Measurements from ENCODE around the gene IL18BP. TPM values are rescaled to one million over a fixed set of nuclear protein-coding genes. Genes with fewer than 3 reads are reported as not detected.

The IL18BP gene
- total and polyA plus RNA-seq, 2 donors (not counting 1 experiment from before 2014, with no cell fraction given): 25.9 to 37.3 TPM

DNA sequence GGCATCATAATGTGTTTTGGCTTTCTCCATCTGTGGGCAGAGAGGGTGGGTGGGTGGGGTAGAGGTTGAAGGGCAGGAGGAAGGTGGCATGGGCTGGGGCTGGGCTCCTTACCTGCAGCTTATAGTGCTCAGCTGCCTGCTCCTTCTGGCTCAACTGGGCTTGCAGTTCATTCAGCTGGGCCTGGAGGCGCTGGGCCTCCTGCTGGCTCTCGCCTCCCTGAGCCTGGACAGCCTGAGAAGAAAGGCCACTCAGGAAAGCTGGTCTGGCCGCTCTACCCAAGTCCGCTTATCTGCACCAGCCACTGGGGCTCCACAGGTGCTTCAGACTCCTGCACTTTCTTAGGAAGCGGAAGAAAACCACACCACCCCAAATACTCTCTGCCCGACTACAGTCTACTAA is 10.4 kb downstream of the IL18BP start:
- CTCF ChIA-PET: interaction anchor here (1.0 to 1.4 kb wide), 4 partner anchors 16 to 44 kb away, joined by 3 to 5 read pairs (median 4); no protein-coding TSS in a partner anchor
- Histone ChIP-seq H3K4me1 (ENCODE audit: control insufficient read depth in 2 of 2, insufficient read depth in 2 of 2, low read length in 2 of 2) (no peaks in the 10 kb centered on the region), H2AFZ (ENCODE audit: insufficient read depth, low read depth, low read length, poor library complexity, severe bottlenecking) (no peak overlapping the region), H3K9me3 (ENCODE audit: control extremely low read depth in 1 of 3, control insufficient read depth in 2 of 3, insufficient read depth in 1 of 3, low read length in 2 of 3) (no peaks in the 10 kb centered on the region), H3K9ac (ENCODE audit: low read length) (no peak overlapping the region), H3K27ac (ENCODE audit: low read length in 2 of 2) (no peak overlapping the region), H3K36me3 (replicated peaks in 1 of 2; ENCODE audit: control extremely low read depth in 1 of 2, control insufficient read depth in 1 of 2, extremely low read depth in 1 of 2, insufficient read depth in 2 of 2, low read length in 1 of 2) (peaks cover 3 to 99% of the 10 kb centered on the region in 2 experiments), H3K27me3 (replicated peaks in 1 of 4; ENCODE audit: control extremely low read depth in 1 of 4, control insufficient read depth in 3 of 4, insufficient read depth in 4 of 4, low read length in 3 of 4) (no peaks in the 10 kb centered on the region), H4K20me1 (ENCODE audit: control insufficient read depth, insufficient read depth, low read length, poor library complexity, severe bottlenecking) (peaks cover 51% of the 10 kb centered on the region), H3K4me3 (ENCODE audit: control extremely low read depth in 1 of 5, extremely low read depth in 1 of 5, insufficient read depth in 1 of 5, low read depth in 2 of 5, low read length in 4 of 5) (no peak overlapping the region), H3K4me2 (replicated peaks; ENCODE audit: low read depth, low read length, poor library complexity, severe bottlenecking) (no peak overlapping the region), H3K79me2 (ENCODE audit: control insufficient read depth, insufficient read depth, low read length) (peaks cover 4% of the 10 kb centered on the region)
- WGBS (ENCODE audit: insufficient coverage): 96% methylated on average over 6 of the region's 6 CpGs
- POLR2A ChIA-PET: no interaction called here
- no peak overlapping the region for H3K4me3 Mint-ChIP-seq
- TF ChIP-seq EZH2 (IDR thresholded peaks at IDR 0.05; ENCODE audit: borderline replicate concordance, insufficient read depth, low read depth, low read length, poor library complexity, severe bottlenecking): no peak
- TF ChIP-seq, protein P1, sequence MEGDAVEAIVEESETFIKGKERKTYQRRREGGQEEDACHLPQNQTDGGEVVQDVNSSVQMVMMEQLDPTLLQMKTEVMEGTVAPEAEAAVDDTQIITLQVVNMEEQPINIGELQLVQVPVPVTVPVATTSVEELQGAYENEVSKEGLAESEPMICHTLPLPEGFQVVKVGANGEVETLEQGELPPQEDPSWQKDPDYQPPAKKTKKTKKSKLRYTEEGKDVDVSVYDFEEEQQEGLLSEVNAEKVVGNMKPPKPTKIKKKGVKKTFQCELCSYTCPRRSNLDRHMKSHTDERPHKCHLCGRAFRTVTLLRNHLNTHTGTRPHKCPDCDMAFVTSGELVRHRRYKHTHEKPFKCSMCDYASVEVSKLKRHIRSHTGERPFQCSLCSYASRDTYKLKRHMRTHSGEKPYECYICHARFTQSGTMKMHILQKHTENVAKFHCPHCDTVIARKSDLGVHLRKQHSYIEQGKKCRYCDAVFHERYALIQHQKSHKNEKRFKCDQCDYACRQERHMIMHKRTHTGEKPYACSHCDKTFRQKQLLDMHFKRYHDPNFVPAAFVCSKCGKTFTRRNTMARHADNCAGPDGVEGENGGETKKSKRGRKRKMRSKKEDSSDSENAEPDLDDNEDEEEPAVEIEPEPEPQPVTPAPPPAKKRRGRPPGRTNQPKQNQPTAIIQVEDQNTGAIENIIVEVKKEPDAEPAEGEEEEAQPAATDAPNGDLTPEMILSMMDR (IDR thresholded peaks at IDR 0.05): no peak
- intact Hi-C loops (cut with micrococcal nuclease): no loop called here
- no peaks in the 10 kb centered on the region for H3K27me3 Mint-ChIP-seq
- no peak for ATAC-seq (ENCODE audit: low read depth)
- H3K9me3 Mint-ChIP-seq (ENCODE audit: insufficient read depth): no peaks in the 10 kb centered on the region
- H3K4me1 Mint-ChIP-seq: no peaks in the 10 kb centered on the region
- no peak for DNase-seq
- H3K27ac Mint-ChIP-seq: no peak overlapping the region

DNA sequence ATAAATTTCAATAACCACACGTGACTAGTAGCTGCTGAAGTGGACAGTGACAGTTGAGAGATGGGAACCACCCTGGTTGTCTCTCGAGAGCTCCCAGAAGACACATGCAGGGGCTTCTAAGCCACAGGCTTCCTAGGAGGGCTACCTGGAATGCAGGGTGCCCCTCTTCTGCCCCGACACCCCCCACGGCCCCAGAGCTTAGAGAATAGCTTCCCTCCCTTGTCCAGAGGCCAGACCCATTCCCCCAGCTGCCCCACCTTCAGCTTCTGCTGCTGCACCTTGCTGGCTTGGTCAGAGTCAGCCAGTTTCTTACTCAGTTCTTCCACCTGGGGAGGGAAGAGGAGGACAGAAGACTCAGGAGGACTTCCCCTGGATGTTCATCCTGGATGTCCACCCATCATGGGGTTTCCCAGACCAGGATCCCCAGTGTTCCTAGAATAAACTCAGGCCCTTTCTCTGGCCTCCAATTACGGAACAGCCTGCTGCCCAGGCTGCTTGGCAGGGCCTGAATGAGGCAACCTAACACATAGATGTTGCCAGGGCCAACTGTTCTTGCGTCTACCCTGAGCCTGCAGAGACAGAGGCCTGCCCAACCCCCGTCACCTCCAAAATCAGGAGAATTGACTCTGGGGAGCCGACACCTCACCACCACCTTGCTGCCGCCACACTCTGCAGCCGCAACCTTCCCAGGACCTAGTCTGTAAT is 12.0 kb downstream of the IL18BP start:
- Mint-ChIP-seq H3K9me3 (ENCODE audit: insufficient read depth) (no peaks in the 10 kb centered on the region), H3K4me3 (no peak overlapping the region), H3K4me1 (no peaks in the 10 kb centered on the region), H3K27ac (no peak overlapping the region), H3K27me3 (no peaks in the 10 kb centered on the region)
- Histone ChIP-seq H3K4me3 (ENCODE audit: control extremely low read depth in 1 of 5, extremely low read depth in 1 of 5, insufficient read depth in 1 of 5, low read depth in 2 of 5, low read length in 4 of 5) (no peak overlapping the region), H2AFZ (ENCODE audit: insufficient read depth, low read depth, low read length, poor library complexity, severe bottlenecking) (no peak overlapping the region), H3K4me1 (ENCODE audit: control insufficient read depth in 2 of 2, insufficient read depth in 2 of 2, low read length in 2 of 2) (no peaks in the 10 kb centered on the region), H3K36me3 (replicated peaks in 1 of 2; ENCODE audit: control extremely low read depth in 1 of 2, control insufficient read depth in 1 of 2, extremely low read depth in 1 of 2, insufficient read depth in 2 of 2, low read length in 1 of 2) (peaks cover 3 to 99% of the 10 kb centered on the region in 2 experiments), H3K27ac (ENCODE audit: low read length in 2 of 2) (no peak overlapping the region), H3K9me3 (ENCODE audit: control extremely low read depth in 1 of 3, control insufficient read depth in 2 of 3, insufficient read depth in 1 of 3, low read length in 2 of 3) (no peaks in the 10 kb centered on the region), H3K27me3 (replicated peaks in 1 of 4; ENCODE audit: control extremely low read depth in 1 of 4, control insufficient read depth in 3 of 4, insufficient read depth in 4 of 4, low read length in 3 of 4) (no peaks in the 10 kb centered on the region), H3K9ac (ENCODE audit: low read length) (no peak overlapping the region), H4K20me1 (ENCODE audit: control insufficient read depth, insufficient read depth, low read length, poor library complexity, severe bottlenecking) (peaks cover 58% of the 10 kb centered on the region), H3K79me2 (ENCODE audit: control insufficient read depth, insufficient read depth, low read length) (peaks cover 8% of the 10 kb centered on the region), H3K4me2 (replicated peaks; ENCODE audit: low read depth, low read length, poor library complexity, severe bottlenecking) (no peak overlapping the region)
- no peak for ATAC-seq (ENCODE audit: low read depth)
- CTCF ChIA-PET: interaction anchor here (0.9 to 1.5 kb wide), 3 partner anchors 12 to 80 kb away, joined by 3 to 7 read pairs (median 4); no protein-coding TSS in a partner anchor
- intact Hi-C loops (cut with micrococcal nuclease): no loop called here
- POLR2A ChIA-PET: no interaction called here
- WGBS (ENCODE audit: insufficient coverage): 94% methylated on average over 6 of the region's 10 CpGs
- no peak for DNase-seq
- TF ChIP-seq EZH2 (IDR thresholded peaks at IDR 0.05; ENCODE audit: borderline replicate concordance, insufficient read depth, low read depth, low read length, poor library complexity, severe bottlenecking): no peak
- TF ChIP-seq, protein P1 (IDR thresholded peaks at IDR 0.05): no peak

Data from B cell (primary cell).